ENCODE measurements around the gene LIPM.

DNA sequence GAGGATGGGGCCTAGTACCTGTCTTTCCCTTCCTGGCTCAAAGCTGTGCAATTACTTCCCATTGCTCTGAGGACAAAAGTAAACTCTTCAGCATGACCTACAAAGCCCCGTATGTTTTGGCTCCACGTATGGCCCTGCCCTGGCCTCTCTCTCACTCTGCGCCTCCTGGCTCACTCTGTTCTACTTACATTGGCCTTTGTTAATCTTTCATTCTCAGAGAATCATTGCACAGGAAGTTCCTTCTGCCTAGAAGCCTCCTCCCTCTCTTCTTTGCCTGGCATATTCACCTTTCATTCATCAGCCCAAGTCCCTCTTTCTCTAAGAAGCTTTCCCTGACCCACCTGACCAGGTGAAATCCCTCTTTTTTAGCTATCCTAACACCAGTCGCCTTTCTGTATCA, 23.9 kb downstream of the LIPM start:
- TF ChIP-seq, protein P1, sequence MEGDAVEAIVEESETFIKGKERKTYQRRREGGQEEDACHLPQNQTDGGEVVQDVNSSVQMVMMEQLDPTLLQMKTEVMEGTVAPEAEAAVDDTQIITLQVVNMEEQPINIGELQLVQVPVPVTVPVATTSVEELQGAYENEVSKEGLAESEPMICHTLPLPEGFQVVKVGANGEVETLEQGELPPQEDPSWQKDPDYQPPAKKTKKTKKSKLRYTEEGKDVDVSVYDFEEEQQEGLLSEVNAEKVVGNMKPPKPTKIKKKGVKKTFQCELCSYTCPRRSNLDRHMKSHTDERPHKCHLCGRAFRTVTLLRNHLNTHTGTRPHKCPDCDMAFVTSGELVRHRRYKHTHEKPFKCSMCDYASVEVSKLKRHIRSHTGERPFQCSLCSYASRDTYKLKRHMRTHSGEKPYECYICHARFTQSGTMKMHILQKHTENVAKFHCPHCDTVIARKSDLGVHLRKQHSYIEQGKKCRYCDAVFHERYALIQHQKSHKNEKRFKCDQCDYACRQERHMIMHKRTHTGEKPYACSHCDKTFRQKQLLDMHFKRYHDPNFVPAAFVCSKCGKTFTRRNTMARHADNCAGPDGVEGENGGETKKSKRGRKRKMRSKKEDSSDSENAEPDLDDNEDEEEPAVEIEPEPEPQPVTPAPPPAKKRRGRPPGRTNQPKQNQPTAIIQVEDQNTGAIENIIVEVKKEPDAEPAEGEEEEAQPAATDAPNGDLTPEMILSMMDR (IDR thresholded peaks at IDR 0.05 in 4 of 5, conservative IDR thresholded peaks at IDR 0.05 in 1 of 5), result no peak
- no peak for TF ChIP-seq POLR2A (IDR thresholded peaks at IDR 0.05)

Measured in gastrocnemius medialis (tissue), 4 donors.